ENCODE measurements around the gene MYEOV. TPM values are rescaled to one million over a fixed set of nuclear protein-coding genes. Genes with fewer than 3 reads are reported as not detected.
A peak's percentile ranks its signal among the peaks of the same experiment; 100 is the strongest.

MYEOV gene
- total RNA-seq, 4 donors from 2014 or later: 1.1 TPM; not detected in 3

- ATAC-seq: no peak
- intact Hi-C loops (cut with DNase I; ENCODE audit: low total_unique reads): no loop called here
Observed at GRCh38 chr11:69278091-69278867, 15.7 kb upstream of the MYEOV start.

GRCh38 chr11:69280451-69280850 is 13.5 kb upstream of the MYEOV start:
- Histone ChIP-seq H3K4me3 (no peak overlapping the region), H3K9me3 (no peaks in the 10 kb centered on the region), H3K36me3 (no peaks in the 10 kb centered on the region), H3K27me3 (no peaks in the 10 kb centered on the region), H3K27ac (no peak overlapping the region), H3K4me1 (peaks cover 3 to 4% of the 10 kb centered on the region in 2 donors)
- DNase-seq (no peak), ATAC-seq (no peak)
- no peak for TF ChIP-seq CTCF (IDR thresholded peaks at IDR 0.05 in 4 of 5, conservative IDR thresholded peaks at IDR 0.05 in 1 of 5)
- TF ChIP-seq POLR2A (IDR thresholded peaks at IDR 0.05): no peak
- in situ Hi-C loops (cut with MboI; ENCODE audit: low sequenced_read_pairs in 4 of 4): loop anchor here in 1 of 4 donors (25.0 kb wide), 1 partner anchor 357 kb away; the partner anchor contains the start of gene CCND1
- intact Hi-C loops (cut with DNase I; ENCODE audit: low total_unique reads): no loop called here

More at GRCh38 chr11:69278091-69278867, 15.7 kb upstream of the MYEOV start:
- no peak for DNase-seq
- Histone ChIP-seq H3K27me3 (no peaks in the 10 kb centered on the region), H3K36me3 (no peaks in the 10 kb centered on the region), H3K4me3 (no peak overlapping the region), H3K4me1 (peaks cover 3 to 4% of the 10 kb centered on the region in 2 donors), H3K9me3 (no peaks in the 10 kb centered on the region), H3K27ac (no peak overlapping the region)
- in situ Hi-C loops (cut with MboI; ENCODE audit: low sequenced_read_pairs in 4 of 4): loop anchor here in 1 of 4 donors (25.0 kb wide), 1 partner anchor 359 kb away; the partner anchor contains the start of gene CCND1
- no peak for TF ChIP-seq POLR2A (IDR thresholded peaks at IDR 0.05)
- TF ChIP-seq CTCF (IDR thresholded peaks at IDR 0.05 in 4 of 5, conservative IDR thresholded peaks at IDR 0.05 in 1 of 5): no peak

DNA sequence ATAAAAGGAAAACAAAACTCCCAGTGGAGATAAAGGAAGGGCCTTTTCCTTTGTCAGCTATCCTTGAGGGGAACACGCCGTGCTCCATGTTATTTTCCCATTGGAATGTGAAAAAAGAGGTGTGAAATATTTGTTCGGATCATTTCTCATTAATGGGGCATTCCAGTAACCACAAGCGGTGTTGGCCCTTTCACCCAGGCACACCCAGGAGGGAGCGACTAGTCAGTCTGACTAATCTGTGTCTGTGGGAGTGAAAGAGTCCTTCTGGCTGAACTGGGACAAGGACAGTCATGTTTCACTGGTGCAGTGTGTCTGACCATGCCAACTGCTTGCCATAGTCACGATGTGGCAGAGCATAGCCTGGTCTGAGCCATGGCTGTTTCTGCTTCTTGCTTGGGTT is 13.0 kb upstream of the MYEOV start:
- intact Hi-C loops (cut with DNase I; ENCODE audit: low total_unique reads) (no loop called here), in situ Hi-C loops (cut with MboI; ENCODE audit: low sequenced_read_pairs in 4 of 4) (loop anchor here in 1 of 4 donors (25.0 kb wide), 1 partner anchor 356 kb away; the partner anchor contains the start of gene CCND1)
- no peak for TF ChIP-seq CTCF (IDR thresholded peaks at IDR 0.05 in 4 of 5, conservative IDR thresholded peaks at IDR 0.05 in 1 of 5)
- TF ChIP-seq POLR2A (IDR thresholded peaks at IDR 0.05): no peak

GRCh38 chr11:69283446-69283845 is 10.5 kb upstream of the MYEOV start:
- Histone ChIP-seq H3K27ac (no peak overlapping the region), H3K4me1 (no peaks in the 10 kb centered on the region), H3K27me3 (no peaks in the 10 kb centered on the region), H3K9me3 (no peaks in the 10 kb centered on the region), H3K36me3 (no peaks in the 10 kb centered on the region), H3K4me3 (no peak overlapping the region)
- ATAC-seq (no peak), DNase-seq (no peak)
- in situ Hi-C loops (cut with MboI; ENCODE audit: low sequenced_read_pairs in 4 of 4): loop anchor here in 1 of 4 donors (25.0 kb wide), 1 partner anchor 354 kb away; the partner anchor contains the start of gene CCND1
- intact Hi-C loops (cut with DNase I; ENCODE audit: low total_unique reads): no loop called here
- TF ChIP-seq CTCF (IDR thresholded peaks at IDR 0.05 in 4 of 5, conservative IDR thresholded peaks at IDR 0.05 in 1 of 5) (no peak), POLR2A (IDR thresholded peaks at IDR 0.05) (no peak)

More for the DNA sequence above, 13.0 kb upstream of the MYEOV start:
- no peaks in the 10 kb centered on the region for H3K36me3 ChIP-seq
- H3K27ac ChIP-seq: no peak overlapping the region
- peak in 1 of 2 donors; percentile 36 for DNase-seq
- no peak overlapping the region for H3K4me3 ChIP-seq
- ATAC-seq: peak; percentile 51 to 58
- peaks cover 3 to 4% of the 10 kb centered on the region in 2 donors for H3K4me1 ChIP-seq
- no peaks in the 10 kb centered on the region for H3K27me3 ChIP-seq
- H3K9me3 ChIP-seq: no peaks in the 10 kb centered on the region

Measured in gastrocnemius medialis (tissue), 4 donors.